TTC549 (cell line): Measurements from ENCODE around the gene ARID4B.
"Not testable (repeated sequence)": the region's sequence is repeated elsewhere in the genome, so short reads cannot be mapped to it uniquely, and the experiment has no call there.

Source experiments
- FAIRE-seq: peaks from 2 replicates; lab custom pipeline; 2012; peaks lifted over from hg19 to GRCh38; lab: Jason Lieb, UNC

Gene ARID4B

GRCh38 chr1:235298758-235299157 lies 29.2 kb downstream of the ARID4B start:
- no peak for FAIRE-seq

- peak; percentile 11 for FAIRE-seq
Observed at GRCh38 chr1:235297579-235297978, 30.4 kb downstream of the ARID4B start.

- FAIRE-seq: no peak
Observed at GRCh38 chr1:235296729-235297128, 31.2 kb downstream of the ARID4B start.

- FAIRE-seq: no peak
Observed at GRCh38 chr1:235295902-235296350, 32.1 kb downstream of the ARID4B start.

- FAIRE-seq: peak; percentile 77
Observed at GRCh38 chr1:235293322-235293942, 34.5 kb downstream of the ARID4B start.

GRCh38 chr1:235292790-235293189 lies 35.2 kb downstream of the ARID4B start:
- no peak for FAIRE-seq

GRCh38 chr1:235291599-235292091 lies 36.3 kb downstream of the ARID4B start:
- peak; percentile 60 for FAIRE-seq

GRCh38 chr1:235290740-235291502 lies 37.1 kb downstream of the ARID4B start:
- FAIRE-seq: no peak

GRCh38 chr1:235289859-235290739 lies 37.9 kb downstream of the ARID4B start:
- FAIRE-seq: no peak

- FAIRE-seq: no peak
Observed at GRCh38 chr1:235287208-235287882, 40.6 kb downstream of the ARID4B start.

- no peak for FAIRE-seq
Observed at GRCh38 chr1:235286667-235287066, 41.3 kb downstream of the ARID4B start.

- no peak for FAIRE-seq
Observed at GRCh38 chr1:235284231-235284769, 43.7 kb downstream of the ARID4B start.

- not testable (repeated sequence) for FAIRE-seq
Observed at GRCh38 chr1:235283636-235284035, 44.3 kb downstream of the ARID4B start.

- no peak for FAIRE-seq
Observed at GRCh38 chr1:235280467-235280866, 47.5 kb downstream of the ARID4B start.

GRCh38 chr1:235279694-235280093 lies 48.3 kb downstream of the ARID4B start:
- FAIRE-seq: no peak

- no peak for FAIRE-seq
Observed at GRCh38 chr1:235278915-235279292, 49.1 kb downstream of the ARID4B start.

- FAIRE-seq: no peak
Observed at GRCh38 chr1:235278233-235278914, 49.6 kb downstream of the ARID4B start.

- no peak for FAIRE-seq
Observed at GRCh38 chr1:235277709-235278108, 50.3 kb downstream of the ARID4B start.

- FAIRE-seq: no peak
Observed at GRCh38 chr1:235275836-235276235, 52.1 kb downstream of the ARID4B start.

- no peak for FAIRE-seq
Observed at GRCh38 chr1:235275223-235275622, 52.8 kb downstream of the ARID4B start.

GRCh38 chr1:235272851-235273250 lies 55.1 kb downstream of the ARID4B start:
- no peak for FAIRE-seq
